ENCODE data around the gene CHRM2. TPM values are rescaled to one million over a fixed set of nuclear protein-coding genes. Genes with fewer than 3 reads are reported as not detected.
A peak's percentile ranks its signal among the peaks of the same experiment; 100 is the strongest.

The CHRM2 gene
- total and polyA plus RNA-seq, 7 donors: under 0.01 to 121 (median 97.3) TPM; not detected in 1

DNA sequence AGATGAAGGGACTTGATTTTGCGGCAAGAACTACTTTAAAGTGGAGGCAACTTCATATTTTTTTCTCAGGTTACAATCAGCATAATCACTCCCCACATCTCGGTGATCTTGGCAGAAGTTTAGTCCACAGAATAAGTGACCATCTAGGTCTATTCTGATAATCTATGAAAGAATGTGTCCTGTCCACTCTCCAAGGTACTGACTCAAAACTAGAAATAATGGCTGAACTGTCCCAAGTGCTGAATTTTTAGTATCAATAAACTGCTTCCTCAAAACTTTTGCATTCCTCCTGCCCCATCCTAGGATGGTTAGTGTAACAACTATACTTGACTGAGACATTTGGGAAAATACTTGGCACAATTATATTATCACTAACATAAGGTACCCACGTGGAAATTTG, 10.9 kb upstream of the CHRM2 start:
- intact Hi-C loops (cut with DNase I): no loop called here
- no peak overlapping the region for H3K27ac ChIP-seq
- WGBS, 2 donors: 43 to 50% methylated on average over 3 of the region's 3 CpGs
- no peaks in the 10 kb centered on the region for H3K9me3 ChIP-seq
- no peak for DNase-seq
- peaks cover 0 to 10% (median 5%) of the 10 kb centered on the region in 4 donors for H3K4me1 ChIP-seq
- H3K36me3 ChIP-seq: no peaks in the 10 kb centered on the region
- no peak for TF ChIP-seq POLR2A (IDR thresholded peaks at IDR 0.05)
- TF ChIP-seq POLR2AphosphoS5 (IDR thresholded peaks at IDR 0.05): no peak
- no peak for TF ChIP-seq EP300 (IDR thresholded peaks at IDR 0.05)
- TF ChIP-seq, protein P1, sequence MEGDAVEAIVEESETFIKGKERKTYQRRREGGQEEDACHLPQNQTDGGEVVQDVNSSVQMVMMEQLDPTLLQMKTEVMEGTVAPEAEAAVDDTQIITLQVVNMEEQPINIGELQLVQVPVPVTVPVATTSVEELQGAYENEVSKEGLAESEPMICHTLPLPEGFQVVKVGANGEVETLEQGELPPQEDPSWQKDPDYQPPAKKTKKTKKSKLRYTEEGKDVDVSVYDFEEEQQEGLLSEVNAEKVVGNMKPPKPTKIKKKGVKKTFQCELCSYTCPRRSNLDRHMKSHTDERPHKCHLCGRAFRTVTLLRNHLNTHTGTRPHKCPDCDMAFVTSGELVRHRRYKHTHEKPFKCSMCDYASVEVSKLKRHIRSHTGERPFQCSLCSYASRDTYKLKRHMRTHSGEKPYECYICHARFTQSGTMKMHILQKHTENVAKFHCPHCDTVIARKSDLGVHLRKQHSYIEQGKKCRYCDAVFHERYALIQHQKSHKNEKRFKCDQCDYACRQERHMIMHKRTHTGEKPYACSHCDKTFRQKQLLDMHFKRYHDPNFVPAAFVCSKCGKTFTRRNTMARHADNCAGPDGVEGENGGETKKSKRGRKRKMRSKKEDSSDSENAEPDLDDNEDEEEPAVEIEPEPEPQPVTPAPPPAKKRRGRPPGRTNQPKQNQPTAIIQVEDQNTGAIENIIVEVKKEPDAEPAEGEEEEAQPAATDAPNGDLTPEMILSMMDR (IDR thresholded peaks at IDR 0.05): no peak
- H3K27me3 ChIP-seq: no peaks in the 10 kb centered on the region
- H3K4me3 ChIP-seq: no peak overlapping the region

DNA sequence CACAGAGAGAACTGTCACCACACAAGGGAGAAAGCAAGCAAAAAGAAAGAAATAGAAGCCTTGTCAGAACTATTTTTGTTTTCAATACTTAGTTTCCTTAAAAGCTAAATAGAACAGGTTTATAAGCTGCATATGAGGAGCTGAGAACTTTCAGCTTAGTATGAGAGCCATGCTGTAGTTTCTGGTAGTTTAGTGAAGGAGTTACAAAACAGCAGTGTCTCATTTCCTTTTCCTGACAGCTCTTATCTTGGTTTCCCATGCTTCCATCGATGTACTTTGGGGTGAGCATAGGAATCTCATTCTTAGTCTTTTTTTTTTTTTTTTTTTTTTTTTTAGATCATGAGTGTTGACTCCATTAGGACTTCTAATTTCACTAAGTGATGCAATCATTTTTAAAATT, 8.6 kb upstream of the CHRM2 start:
- WGBS, 2 donors: 10 to 62% methylated on average over 1 of the region's 1 CpG
- no peaks in the 10 kb centered on the region for H3K9me3 ChIP-seq
- intact Hi-C loops (cut with DNase I): loop anchor here (10.0 kb wide), 3 partner anchors 265 to 1055 kb away; no protein-coding TSS in a partner anchor
- H3K4me3 ChIP-seq: no peak overlapping the region
- H3K4me1 ChIP-seq: peaks cover 0 to 28% (median 12%) of the 10 kb centered on the region in 4 donors
- no peak overlapping the region for H3K27ac ChIP-seq
- TF ChIP-seq POLR2AphosphoS5 (IDR thresholded peaks at IDR 0.05): no peak
- no peak for TF ChIP-seq EP300 (IDR thresholded peaks at IDR 0.05)
- TF ChIP-seq, protein P1 (IDR thresholded peaks at IDR 0.05): no peak
- TF ChIP-seq POLR2A (IDR thresholded peaks at IDR 0.05): no peak
- H3K36me3 ChIP-seq: no peaks in the 10 kb centered on the region
- H3K27me3 ChIP-seq: no peaks in the 10 kb centered on the region
- DNase-seq: no peak

DNA sequence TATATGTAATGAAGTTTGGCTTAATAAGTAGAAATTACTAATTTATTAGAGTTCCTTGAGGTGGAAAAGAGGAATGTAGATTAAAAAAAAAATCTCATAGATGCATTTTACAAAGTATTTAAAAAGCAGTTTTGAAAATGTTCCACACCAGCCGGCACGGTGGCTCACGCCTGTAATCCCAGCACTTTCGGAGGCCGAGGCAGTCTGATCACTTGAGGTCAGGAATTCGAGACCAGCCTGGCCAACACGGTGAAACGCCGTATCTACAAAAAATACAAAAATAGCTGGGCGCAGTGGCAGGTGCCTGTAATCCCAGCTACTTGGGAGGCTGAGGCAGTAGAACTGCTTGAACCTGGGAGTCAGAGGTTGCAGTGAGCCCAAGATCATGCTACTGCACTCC, 3.2 kb upstream of the CHRM2 start:
- TF ChIP-seq POLR2A (IDR thresholded peaks at IDR 0.05) (no peak), EP300 (IDR thresholded peaks at IDR 0.05) (no peak)
- Histone ChIP-seq H3K36me3 (no peaks in the 10 kb centered on the region), H3K27ac (peak overlapping the region in 1 of 4 donors; percentile 39), H3K27me3 (no peaks in the 10 kb centered on the region), H3K4me3 (no peak overlapping the region), H3K9me3 (no peaks in the 10 kb centered on the region), H3K4me1 (peaks cover 0 to 18% (median 10%) of the 10 kb centered on the region in 4 donors)
- no peak for DNase-seq
- 91% methylated on average over 10 of the region's 10 CpGs for WGBS, 2 donors
- intact Hi-C loops (cut with DNase I): loop anchor here (10.0 kb wide), 3 partner anchors 270 to 1060 kb away; no protein-coding TSS in a partner anchor

DNA sequence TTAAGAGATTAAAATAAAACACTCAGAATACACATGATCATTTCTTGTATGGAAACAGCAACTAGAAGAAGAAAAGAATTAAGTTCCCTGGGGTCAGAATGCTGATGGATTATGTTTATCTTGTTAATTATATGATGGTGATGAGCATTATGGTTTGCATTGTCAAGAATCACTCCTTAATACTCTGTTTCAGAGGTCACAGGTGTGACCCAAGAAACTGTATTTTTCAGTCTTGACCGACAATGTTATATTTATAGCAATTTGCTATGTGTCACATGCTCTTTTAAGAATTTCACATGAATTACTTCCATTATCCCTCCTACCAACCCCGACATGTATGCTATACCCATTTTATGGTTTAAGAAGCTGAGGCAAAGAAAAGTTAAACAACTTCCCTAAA, 2.7 kb upstream of the CHRM2 start:
- TF ChIP-seq POLR2AphosphoS5 (IDR thresholded peaks at IDR 0.05) (no peak), EP300 (IDR thresholded peaks at IDR 0.05) (no peak), POLR2A (IDR thresholded peaks at IDR 0.05) (no peak)
- TF ChIP-seq, protein P1 (IDR thresholded peaks at IDR 0.05): no peak
- DNase-seq: no peak
- H3K27me3 ChIP-seq: no peaks in the 10 kb centered on the region
- intact Hi-C loops (cut with DNase I): loop anchor here (10.0 kb wide), 3 partner anchors 271 to 1061 kb away; no protein-coding TSS in a partner anchor
- H3K27ac ChIP-seq: no peak overlapping the region
- no peaks in the 10 kb centered on the region for H3K36me3 ChIP-seq
- no peak overlapping the region for H3K4me3 ChIP-seq
- H3K4me1 ChIP-seq: peaks cover 0 to 18% (median 10%) of the 10 kb centered on the region in 4 donors
- H3K9me3 ChIP-seq: no peaks in the 10 kb centered on the region
- WGBS, 2 donors: 84 to 86% methylated on average over 2 of the region's 2 CpGs

DNA sequence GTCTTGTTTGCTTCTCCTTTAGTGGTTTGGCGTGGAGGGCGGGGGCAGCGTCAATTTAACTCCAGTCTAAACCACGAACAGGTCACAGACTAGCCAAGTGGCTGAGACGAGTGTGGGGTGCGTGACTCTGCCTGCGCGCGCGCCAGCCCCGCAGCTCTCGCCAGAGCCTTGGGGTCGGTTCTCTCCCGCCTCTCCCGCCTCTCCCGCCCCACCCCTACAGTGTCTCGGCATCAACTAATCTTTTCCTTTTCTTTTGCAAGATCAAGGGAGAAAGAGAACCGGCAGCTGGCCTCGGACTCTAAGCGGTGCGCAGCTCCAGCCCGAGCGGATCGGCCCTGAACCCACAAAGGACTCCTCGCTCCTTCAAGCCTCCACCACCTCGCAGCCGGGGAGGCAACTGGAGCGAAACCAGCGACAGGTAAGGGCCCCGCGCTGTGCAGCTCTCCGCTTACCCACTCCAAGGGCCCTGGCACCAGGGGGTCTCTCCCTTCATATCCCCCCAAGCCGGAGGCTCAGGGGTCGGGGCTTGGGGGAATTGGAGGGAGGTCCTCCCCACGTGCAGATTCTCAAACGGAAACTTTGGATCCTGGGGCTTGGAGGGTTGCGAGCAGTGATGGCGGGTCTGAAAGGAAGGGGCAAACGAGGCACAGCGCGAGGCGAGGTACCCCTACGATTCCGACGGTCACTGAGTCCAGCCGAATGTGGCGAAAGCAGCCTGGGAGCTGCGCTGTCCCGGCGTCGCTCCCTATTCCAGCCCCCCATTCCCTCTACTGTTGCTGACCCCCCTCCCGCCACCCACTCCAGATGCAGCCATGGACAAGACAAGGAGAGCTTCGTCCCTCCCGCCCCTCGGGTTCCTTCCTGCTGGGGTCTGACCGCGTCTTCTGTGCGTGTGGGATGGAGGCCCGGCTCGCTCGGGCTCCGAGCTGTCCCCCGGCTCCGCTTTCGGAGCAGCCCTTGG, 829 bp downstream of the CHRM2 start:
- intact Hi-C loops (cut with DNase I): loop anchor here (2.0 to 10.0 kb wide), 4 partner anchors 274 to 1064 kb away; no protein-coding TSS in a partner anchor
- WGBS, 2 donors: 3 to 19% methylated on average over 65 of the region's 65 CpGs
- DNase-seq: peak; percentile 78
- H3K4me3 ChIP-seq: peak overlapping the region; percentile 77 to 86 (median 82)
- H3K9me3 ChIP-seq: no peaks in the 10 kb centered on the region
- H3K36me3 ChIP-seq: no peaks in the 10 kb centered on the region
- H3K4me1 ChIP-seq: peaks cover 0 to 38% (median 24%) of the 10 kb centered on the region in 4 donors
- peak in 1 of 2 donors; percentile 50 for TF ChIP-seq POLR2A (IDR thresholded peaks at IDR 0.05)
- peak in 3 of 4 donors; percentile 43 to 64 (median 60) for TF ChIP-seq POLR2AphosphoS5 (IDR thresholded peaks at IDR 0.05)
- TF ChIP-seq, protein P1 (IDR thresholded peaks at IDR 0.05): no peak
- H3K27ac ChIP-seq: peak overlapping the region; percentile 46 to 91 (median 90)
- H3K27me3 ChIP-seq: no peaks in the 10 kb centered on the region

Measured in sigmoid colon (tissue), 7 donors.